HG02852 (cell line): ENCODE data around the gene SGCD.
"Not testable (repeated sequence)": the region's sequence is repeated elsewhere in the genome, so short reads cannot be mapped to it uniquely, and the experiment has no call there.

ENCODE experiments used
- ATAC-seq: cut with Tn5 transposase; IDR thresholded peaks from one replicate; pipeline ENCODE4 v1.9.1; 2021; ENCODE audit warnings: mild to moderate bottlenecking, moderate library complexity; ENCODE audit not compliant: unreplicated experiment

Gene SGCD

GRCh38 chr5:156552855-156553358 lies 225.9 kb downstream of the SGCD start:
- no peak for ATAC-seq

GRCh38 chr5:156556666-156557406 lies 229.9 kb downstream of the SGCD start:
- no peak for ATAC-seq

- no peak for ATAC-seq
Observed at GRCh38 chr5:156560002-156560401, 233.0 kb downstream of the SGCD start.

GRCh38 chr5:156561651-156562050 lies 234.7 kb downstream of the SGCD start:
- no peak for ATAC-seq

DNA sequence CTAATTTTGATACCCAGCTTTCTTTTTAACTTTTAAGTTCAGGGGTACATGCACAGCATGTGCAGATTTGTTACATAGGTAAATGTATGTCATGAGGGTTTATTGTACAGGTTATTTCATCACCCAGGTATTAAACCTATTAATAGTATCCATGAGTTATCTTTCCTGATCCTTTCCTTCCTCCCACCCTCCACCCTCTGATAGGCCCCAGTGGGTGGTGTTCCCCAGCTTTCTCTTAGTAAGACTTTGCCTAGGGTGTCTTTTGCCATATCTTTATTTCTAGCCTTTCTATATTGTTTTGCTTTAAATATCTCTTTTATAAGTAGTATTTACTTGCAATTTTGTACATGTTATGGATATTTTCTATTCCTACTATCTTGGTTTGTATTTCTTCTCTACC lies 243.7 kb downstream of the SGCD start:
- no peak for ATAC-seq

GRCh38 chr5:156581725-156582124 lies 254.8 kb downstream of the SGCD start:
- no peak for ATAC-seq

GRCh38 chr5:156582193-156582598 lies 255.2 kb downstream of the SGCD start:
- ATAC-seq, result no peak

GRCh38 chr5:156584871-156585270 lies 257.9 kb downstream of the SGCD start:
- no peak for ATAC-seq

DNA sequence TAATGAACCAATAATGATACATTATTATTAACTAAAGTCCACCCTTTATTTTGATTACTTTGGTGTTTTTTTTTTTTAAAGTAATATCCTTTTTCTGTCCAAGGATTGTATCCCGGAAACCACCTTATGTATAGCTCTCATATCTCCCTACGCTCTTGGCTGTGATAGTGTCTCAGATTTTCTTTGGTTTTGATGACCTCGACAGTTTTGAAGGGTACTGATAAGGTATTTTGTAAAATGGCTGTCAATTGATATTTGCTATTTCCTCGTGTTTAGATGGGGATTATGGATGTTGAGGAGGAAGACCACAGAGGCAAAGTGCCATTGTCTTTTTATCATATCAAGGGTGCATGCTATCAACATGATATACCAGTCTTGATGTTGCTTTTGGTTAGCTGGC lies 259.0 kb downstream of the SGCD start:
- ATAC-seq, result no peak

- no peak for ATAC-seq
Observed at GRCh38 chr5:156587012-156587411, 260.0 kb downstream of the SGCD start.

- ATAC-seq, result no peak
Observed at GRCh38 chr5:156588306-156588705, 261.3 kb downstream of the SGCD start.

DNA sequence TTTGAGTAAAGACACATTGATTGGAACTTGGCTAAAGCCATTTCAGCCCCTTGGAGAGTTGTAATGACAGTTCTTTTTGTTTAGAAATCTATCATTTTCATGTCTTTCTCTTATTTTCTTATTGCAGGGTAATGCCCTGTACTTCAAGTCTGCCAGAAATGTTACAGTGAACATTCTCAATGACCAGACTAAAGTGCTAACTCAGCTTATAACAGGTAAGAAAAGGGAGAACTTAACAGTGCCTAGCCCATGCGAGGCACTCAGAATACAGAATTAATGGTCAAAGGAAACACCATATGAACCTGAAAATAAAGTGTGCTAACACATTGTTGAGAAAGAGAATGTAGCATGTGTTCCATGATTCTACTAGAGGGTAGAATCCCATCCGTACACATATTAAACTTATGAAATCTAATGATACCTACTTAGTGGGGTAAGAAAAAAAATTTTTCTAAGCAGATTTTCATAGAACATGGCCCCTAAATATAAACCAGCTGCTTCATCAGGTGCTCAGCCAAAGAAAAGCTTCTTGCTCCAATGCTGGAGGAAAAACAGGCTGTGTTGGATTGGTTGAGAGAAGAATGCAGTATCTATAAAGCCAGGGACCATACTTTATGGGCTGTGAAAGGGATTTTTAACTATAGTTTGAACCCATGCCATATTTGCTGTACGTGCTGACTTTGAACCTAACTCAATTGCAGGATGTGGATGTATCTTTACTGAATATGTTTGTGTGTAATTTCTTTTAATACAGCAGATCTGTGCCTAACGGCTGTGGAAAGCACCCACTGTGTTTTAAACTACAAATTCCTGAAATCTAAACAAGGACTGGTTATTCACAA lies 262.4 kb downstream of the SGCD start:
- ATAC-seq, result no peak

- no peak for ATAC-seq
Observed at GRCh38 chr5:156589946-156590216, 262.9 kb downstream of the SGCD start.

DNA sequence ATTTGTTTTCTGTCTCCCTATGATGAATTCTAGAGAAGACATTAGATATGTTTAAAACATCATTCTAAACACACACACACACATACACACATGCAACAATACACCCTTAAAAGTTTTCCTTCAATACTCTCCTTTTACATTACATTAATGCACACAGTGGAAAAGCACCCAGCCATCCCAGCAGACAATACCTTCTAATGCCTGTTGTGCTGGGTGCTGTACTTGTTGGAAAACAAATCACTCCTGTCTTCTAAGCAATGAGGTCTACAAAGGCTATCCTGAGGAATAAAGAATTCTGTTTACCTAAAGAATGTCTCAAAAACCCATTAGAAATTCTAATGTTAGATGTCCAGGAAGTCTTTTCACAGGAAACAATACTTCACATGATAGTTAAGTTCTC lies 264.0 kb downstream of the SGCD start:
- no peak for ATAC-seq

- no peak for ATAC-seq
Observed at GRCh38 chr5:156591631-156592030, 264.7 kb downstream of the SGCD start.

DNA sequence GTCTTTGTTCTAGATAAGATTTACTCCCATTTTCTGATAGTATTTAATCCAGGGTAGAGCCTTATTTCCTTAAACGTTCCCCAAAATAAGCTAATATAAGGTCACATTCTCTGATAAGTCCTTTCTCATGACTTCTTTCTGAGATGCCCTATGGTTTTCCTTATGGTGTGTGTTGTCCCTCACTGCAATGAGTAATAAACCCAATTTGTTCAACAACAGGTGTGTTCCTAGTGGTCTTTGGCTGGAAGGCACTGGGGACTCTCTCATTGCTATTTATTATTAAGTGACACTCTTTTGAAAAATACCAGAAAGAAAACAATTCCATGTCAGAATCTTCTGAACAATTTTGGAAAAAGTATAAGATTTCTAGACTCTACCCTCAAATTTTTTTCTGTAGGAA lies 266.6 kb downstream of the SGCD start:
- ATAC-seq, result no peak

GRCh38 chr5:156594406-156594805 lies 267.4 kb downstream of the SGCD start:
- ATAC-seq, result no peak

GRCh38 chr5:156595132-156595787 lies 268.3 kb downstream of the SGCD start:
- ATAC-seq, result no peak

DNA sequence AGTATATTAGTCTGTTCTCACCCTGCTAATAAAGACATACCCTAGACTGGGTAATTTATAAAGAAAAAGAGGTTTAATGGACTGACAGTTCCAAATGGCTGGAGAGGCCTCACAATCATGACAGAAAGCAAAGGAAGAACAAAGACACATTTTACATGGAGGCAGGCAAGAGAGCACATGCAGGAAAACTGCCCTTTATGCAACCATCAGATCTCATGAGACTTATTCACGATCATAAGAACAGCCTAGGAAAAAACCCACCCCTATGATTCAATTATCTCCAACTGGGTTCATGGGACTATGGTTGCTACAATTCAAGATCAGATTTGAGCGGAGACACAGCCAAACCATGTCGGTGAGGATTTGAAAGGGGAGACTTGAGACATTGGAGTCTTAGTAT lies 270.3 kb downstream of the SGCD start:
- ATAC-seq, result no peak

GRCh38 chr5:156598964-156599363 lies 272.0 kb downstream of the SGCD start:
- no peak for ATAC-seq

DNA sequence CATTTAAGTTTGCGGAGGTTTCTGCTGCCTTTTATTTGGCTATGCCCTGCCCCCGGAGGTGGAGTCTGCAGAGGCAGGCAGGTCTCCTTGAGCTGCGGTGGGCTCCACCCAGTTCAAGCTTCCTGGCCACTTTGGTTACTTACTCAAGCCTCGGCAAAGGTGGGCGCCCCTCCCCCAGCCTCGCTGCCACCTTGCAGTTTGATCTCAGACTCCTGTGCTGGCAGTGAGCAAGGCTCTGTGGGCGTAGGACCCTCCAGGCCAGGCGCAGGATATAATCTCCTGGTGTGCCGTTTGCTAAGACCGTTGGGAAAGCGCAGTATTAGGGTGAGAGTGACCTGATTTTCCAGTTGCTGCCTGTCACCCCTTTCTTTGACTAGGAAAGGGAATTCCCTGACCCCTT lies 283.6 kb downstream of the SGCD start:
- not testable (repeated sequence) for ATAC-seq

DNA sequence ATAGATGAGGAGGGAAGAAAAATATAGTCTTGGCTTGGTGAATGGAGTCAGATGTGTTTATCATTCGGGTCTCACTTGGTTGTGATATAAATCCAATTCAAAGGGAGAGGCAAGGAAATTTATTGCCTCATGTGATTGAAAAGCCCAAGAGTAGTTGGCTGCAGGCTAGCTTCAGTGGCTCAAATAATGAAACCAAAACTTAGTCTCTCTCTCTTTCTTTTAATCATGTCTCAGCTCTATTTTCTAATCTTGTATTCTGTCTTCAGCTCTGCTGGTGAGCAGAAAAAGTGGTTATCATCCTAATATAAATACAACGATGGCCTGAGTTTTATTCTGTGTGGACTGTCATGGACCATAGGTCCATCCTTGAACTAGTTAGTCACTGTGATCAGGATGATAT lies 288.9 kb downstream of the SGCD start:
- no peak for ATAC-seq
